Measurements from ENCODE around the gene LHFPL4. TPM values are rescaled to one million over a fixed set of nuclear protein-coding genes. Genes with fewer than 3 reads are reported as not detected.

The LHFPL4 gene
- total RNA-seq, 1 donor from 2014 or later, result not detected

DNA sequence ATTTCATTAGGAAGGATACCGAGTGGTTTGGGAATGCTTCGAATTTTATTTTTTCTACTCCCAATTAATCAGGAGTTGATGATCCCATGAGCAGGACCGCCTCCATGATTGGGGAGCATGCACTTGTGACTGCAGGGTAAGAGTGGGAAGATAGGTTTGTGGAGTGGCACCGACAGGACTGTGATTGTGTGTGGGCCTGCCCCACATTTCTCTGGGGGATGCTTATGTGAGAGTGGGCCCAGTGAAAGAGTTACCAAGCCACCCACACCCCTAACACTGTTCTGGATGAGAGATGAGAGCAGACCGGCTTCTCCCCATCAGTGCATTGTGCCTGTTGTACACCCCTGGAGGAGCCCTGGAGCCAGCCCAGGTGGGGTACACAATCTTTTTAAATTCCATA, 76.7 kb downstream of the LHFPL4 start:
- no peak for DNase-seq (ENCODE audit: low spot score in 2 of 2)
- peaks cover 77 to 98% of the 10 kb centered on the region in 2 donors for H3K36me3 ChIP-seq
- no peaks in the 10 kb centered on the region for H3K27me3 ChIP-seq
- intact Hi-C loops (cut with DNase I), result no loop called here
- no peak overlapping the region for H3K4me3 ChIP-seq
- TF ChIP-seq, protein P1, sequence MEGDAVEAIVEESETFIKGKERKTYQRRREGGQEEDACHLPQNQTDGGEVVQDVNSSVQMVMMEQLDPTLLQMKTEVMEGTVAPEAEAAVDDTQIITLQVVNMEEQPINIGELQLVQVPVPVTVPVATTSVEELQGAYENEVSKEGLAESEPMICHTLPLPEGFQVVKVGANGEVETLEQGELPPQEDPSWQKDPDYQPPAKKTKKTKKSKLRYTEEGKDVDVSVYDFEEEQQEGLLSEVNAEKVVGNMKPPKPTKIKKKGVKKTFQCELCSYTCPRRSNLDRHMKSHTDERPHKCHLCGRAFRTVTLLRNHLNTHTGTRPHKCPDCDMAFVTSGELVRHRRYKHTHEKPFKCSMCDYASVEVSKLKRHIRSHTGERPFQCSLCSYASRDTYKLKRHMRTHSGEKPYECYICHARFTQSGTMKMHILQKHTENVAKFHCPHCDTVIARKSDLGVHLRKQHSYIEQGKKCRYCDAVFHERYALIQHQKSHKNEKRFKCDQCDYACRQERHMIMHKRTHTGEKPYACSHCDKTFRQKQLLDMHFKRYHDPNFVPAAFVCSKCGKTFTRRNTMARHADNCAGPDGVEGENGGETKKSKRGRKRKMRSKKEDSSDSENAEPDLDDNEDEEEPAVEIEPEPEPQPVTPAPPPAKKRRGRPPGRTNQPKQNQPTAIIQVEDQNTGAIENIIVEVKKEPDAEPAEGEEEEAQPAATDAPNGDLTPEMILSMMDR (IDR thresholded peaks at IDR 0.05), result no peak
- H3K4me1 ChIP-seq, result no peaks in the 10 kb centered on the region
- H3K27ac ChIP-seq, result no peak overlapping the region
- H3K9me3 ChIP-seq, result no peaks in the 10 kb centered on the region

DNA sequence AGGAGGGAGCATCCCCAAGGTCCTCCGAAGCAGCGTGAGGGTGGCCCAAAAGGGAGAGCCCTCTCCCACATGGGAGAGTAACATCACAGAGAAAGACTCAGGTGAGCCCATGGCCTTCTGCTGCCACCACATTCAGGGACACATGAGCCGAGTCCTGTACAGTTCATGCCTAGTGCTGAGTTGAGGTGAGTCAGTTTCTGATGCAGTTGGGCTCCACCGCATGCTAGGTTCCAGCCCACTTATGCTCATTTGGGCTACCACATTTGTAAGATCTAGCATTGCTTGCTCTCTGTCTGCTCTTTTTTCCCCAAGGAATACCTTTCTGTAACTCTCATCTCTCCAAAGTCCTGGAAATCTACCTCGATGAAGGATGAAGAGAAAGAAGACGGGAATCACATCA, 79.1 kb downstream of the LHFPL4 start:
- TF ChIP-seq, protein P1 (IDR thresholded peaks at IDR 0.05), result no peak
- H3K27me3 ChIP-seq, result no peaks in the 10 kb centered on the region
- intact Hi-C loops (cut with DNase I), result no loop called here
- no peaks in the 10 kb centered on the region for H3K9me3 ChIP-seq
- peaks cover 84 to 97% of the 10 kb centered on the region in 2 donors for H3K36me3 ChIP-seq
- no peak overlapping the region for H3K4me3 ChIP-seq
- H3K27ac ChIP-seq, result no peak overlapping the region
- no peaks in the 10 kb centered on the region for H3K4me1 ChIP-seq
- DNase-seq (ENCODE audit: low spot score in 2 of 2), result no peak

DNA sequence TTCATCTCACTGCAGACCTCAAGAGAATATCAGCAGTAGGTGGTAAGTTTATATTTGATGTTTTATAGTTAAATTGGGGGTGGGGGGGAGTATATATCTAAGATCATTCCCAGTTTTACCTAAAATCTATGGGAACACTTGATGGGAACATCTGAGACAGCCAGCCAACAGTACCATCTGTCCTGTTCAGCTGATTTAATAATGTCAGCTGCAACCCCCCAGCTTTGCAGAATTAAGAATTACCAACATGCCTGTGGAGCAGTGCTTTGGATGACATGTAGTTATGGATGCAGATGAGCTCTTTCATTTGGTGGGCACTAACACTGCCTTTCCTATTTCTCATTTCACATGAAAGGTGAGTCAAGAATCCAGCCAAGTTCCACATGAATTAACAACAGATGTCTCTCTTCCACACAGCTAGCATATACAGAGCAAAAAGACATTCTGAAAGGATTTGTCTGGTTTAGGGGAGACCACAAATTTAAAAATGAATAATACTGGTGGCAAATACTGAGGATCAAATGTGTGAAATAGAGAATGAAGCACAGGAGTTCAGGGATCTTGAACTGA, 80.0 kb downstream of the LHFPL4 start:
- no peak for DNase-seq (ENCODE audit: low spot score in 2 of 2)
- no peaks in the 10 kb centered on the region for H3K4me1 ChIP-seq
- TF ChIP-seq, protein P1 (IDR thresholded peaks at IDR 0.05), result no peak
- intact Hi-C loops (cut with DNase I), result no loop called here
- no peak overlapping the region for H3K27ac ChIP-seq
- no peaks in the 10 kb centered on the region for H3K9me3 ChIP-seq
- H3K27me3 ChIP-seq, result no peaks in the 10 kb centered on the region
- H3K4me3 ChIP-seq, result no peak overlapping the region
- peaks cover 83 to 97% of the 10 kb centered on the region in 2 donors for H3K36me3 ChIP-seq

DNA sequence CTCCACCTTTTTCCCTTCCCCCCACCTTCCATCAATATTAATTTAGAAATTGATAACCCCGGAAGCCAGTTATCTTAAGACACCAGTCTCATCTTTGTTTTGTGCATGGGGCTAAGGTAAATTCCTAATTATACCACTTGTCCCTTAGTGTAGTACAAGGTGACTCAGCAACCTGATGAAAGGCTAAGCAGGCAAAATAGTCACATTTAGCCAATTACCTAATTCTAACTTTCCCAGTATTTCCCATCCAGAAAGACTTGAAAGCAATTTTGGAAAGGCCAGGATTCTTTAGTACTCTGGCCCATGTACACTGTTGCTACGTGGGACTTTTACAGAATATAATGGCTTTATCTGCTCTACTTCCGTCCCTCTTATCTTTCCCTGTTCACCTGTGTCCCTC, 83.6 kb downstream of the LHFPL4 start:
- TF ChIP-seq, protein P1 (IDR thresholded peaks at IDR 0.05), result no peak
- no peaks in the 10 kb centered on the region for H3K9me3 ChIP-seq
- intact Hi-C loops (cut with DNase I), result no loop called here

DNA sequence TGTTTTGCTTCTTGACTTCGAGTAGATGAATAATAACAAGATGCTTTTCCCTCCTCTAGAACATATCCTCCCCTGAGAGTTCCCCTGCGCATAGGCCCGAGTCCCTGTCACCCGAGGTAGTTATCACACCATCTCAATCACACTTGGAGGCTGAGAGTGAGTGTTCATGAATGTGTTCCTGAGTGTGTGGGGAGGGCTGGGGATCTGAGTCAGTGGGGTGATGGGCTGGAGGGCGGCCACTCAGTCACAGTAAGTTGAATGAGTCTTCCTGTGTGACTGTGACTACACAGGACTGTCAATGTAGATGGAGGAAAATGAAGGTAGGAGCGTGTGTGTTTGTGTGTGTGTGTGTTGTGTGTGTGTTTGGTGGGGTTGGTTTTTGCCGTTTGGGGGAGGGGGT, 85.2 kb downstream of the LHFPL4 start:
- DNase-seq (ENCODE audit: low spot score in 2 of 2), result no peak
- no peak overlapping the region for H3K27ac ChIP-seq
- no peaks in the 10 kb centered on the region for H3K9me3 ChIP-seq
- H3K27me3 ChIP-seq, result no peaks in the 10 kb centered on the region
- H3K4me1 ChIP-seq, result no peaks in the 10 kb centered on the region
- peaks cover 81 to 94% of the 10 kb centered on the region in 2 donors for H3K36me3 ChIP-seq
- TF ChIP-seq, protein P1 (IDR thresholded peaks at IDR 0.05), result no peak
- intact Hi-C loops (cut with DNase I), result no loop called here
- H3K4me3 ChIP-seq, result no peak overlapping the region

More for the DNA sequence above, 83.6 kb downstream of the LHFPL4 start:
- Histone ChIP-seq H3K27ac (no peak overlapping the region), H3K36me3 (peaks cover 81 to 95% of the 10 kb centered on the region in 2 donors), H3K27me3 (no peaks in the 10 kb centered on the region), H3K4me3 (no peak overlapping the region), H3K4me1 (no peaks in the 10 kb centered on the region)
- DNase-seq (ENCODE audit: low spot score in 2 of 2), result no peak

DNA sequence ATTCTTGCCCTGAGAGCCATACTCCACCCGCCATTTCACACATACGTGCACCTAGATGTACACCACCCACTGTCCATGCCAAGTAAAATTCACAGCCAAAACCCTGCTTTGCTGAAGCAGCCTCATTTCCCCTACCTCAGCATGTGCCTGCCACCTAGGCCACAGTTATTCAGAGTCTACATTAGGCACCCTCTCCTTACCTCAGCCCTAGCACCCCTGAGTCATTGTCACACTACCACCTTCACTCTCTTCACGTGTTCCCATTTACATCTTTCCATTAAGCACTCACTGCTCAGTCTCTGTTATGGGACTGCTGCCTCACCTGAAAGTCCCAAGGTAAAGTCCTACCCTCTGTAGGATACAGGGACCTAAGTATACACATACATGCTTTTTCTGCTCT, 86.2 kb downstream of the LHFPL4 start:
- no peaks in the 10 kb centered on the region for H3K27me3 ChIP-seq
- intact Hi-C loops (cut with DNase I), result no loop called here
- H3K4me3 ChIP-seq, result no peak overlapping the region
- H3K36me3 ChIP-seq, result peaks cover 80 to 92% of the 10 kb centered on the region in 2 donors
- H3K9me3 ChIP-seq, result no peaks in the 10 kb centered on the region
- TF ChIP-seq, protein P1 (IDR thresholded peaks at IDR 0.05), result no peak
- H3K4me1 ChIP-seq, result no peaks in the 10 kb centered on the region
- no peak overlapping the region for H3K27ac ChIP-seq
- no peak for DNase-seq (ENCODE audit: low spot score in 2 of 2)
